Endothelial cell of umbilical vein (primary cell): ENCODE data around the gene TTLL5. TPM values are rescaled to one million over a fixed set of nuclear protein-coding genes. Genes with fewer than 3 reads are reported as not detected.

ENCODE experiments used
- BruUV-seq: library from RNA; stranded (reverse); fragments of 400-500 nt; replicated peaks from 2 replicates; lab custom pipeline; 2021; lab: Mats Ljungman, UMichigan
- CTCF ChIA-PET: fragments of 300-600, 350-600 bp; sonication (Branson Sonifier 250); formaldehyde crosslinking; loops from one replicate; lab custom pipeline; 2021; ENCODE audit warnings: antibody characterized with exemption, inconsistent platforms; lab: Charles Lee
- POLR2A ChIA-PET: fragments of 300-600, 350-600 bp; sonication (Branson Sonifier 250); formaldehyde crosslinking; loops from one replicate; lab custom pipeline; 2021; ENCODE audit warnings: antibody characterized with exemption, inconsistent platforms; lab: Charles Lee
- DNase-seq: peaks from one replicate; pipeline ENCODE4 v3.0.0-alpha.2; 2011; ENCODE audit warnings: low read depth, low spot score
- FAIRE-seq: peaks from 2 replicates; lab custom pipeline; 2011; peaks lifted over from hg19 to GRCh38; lab: Jason Lieb, UNC
- H2AFZ ChIP-seq: 2 replicates; pipeline ENCODE4 v1.6.0; 2012; ENCODE audit warnings: low read depth, low read length, control low read depth, inconsistent platforms
- H3K27ac ChIP-seq: 2 replicates; pipeline ENCODE4 v1.5.1; 2011; ENCODE audit warnings: low read depth, mild to moderate bottlenecking, control low read depth, low read length, moderate library complexity; ENCODE audit not compliant: insufficient read depth
- H3K27me3 ChIP-seq, 2 experiments: 2 replicates each; pipeline versions ENCODE4 v1.6.0 to v1.6.1; 2011; ENCODE audit warnings: low read length in 2 of 2, mixed read lengths in 1 of 2; ENCODE audit not compliant: control insufficient read depth in 2 of 2, insufficient read depth in 2 of 2
- H3K36me3 ChIP-seq, 2 experiments: 2 replicates in 1 of 2; 3 replicates in 1 of 2; pipeline ENCODE4 v1.5.1; 2011; ENCODE audit warnings: low read length in 2 of 2, mild to moderate bottlenecking in 1 of 2, moderate library complexity in 1 of 2; ENCODE audit not compliant: control insufficient read depth in 2 of 2, insufficient read depth in 2 of 2; ENCODE audit errors: extremely low read depth in 1 of 2
- H3K4me1 ChIP-seq: 3 replicates; pipeline ENCODE4 v1.5.1; 2011; ENCODE audit warnings: mild to moderate bottlenecking, low read length; ENCODE audit not compliant: control insufficient read depth, insufficient read depth; ENCODE audit errors: extremely low read depth
- H3K4me2 ChIP-seq: 2 replicates; pipeline ENCODE4 v1.6.1; 2011; ENCODE audit warnings: low read length, control low read depth, mixed read lengths; ENCODE audit not compliant: insufficient read depth
- H3K4me3 ChIP-seq, 3 experiments: fragments of 200-600 bp in 1 of 3; sonication (generic), shearing (Covaris generic) in 1 of 3; replicated peaks in 1 of 3; 2 replicates each; pipeline ENCODE4 v1.5.1; 2011 to 2016; ENCODE audit warnings: control low read depth in 3 of 3, low read length in 3 of 3, mild to moderate bottlenecking in 2 of 3, inconsistent platforms in 1 of 3, low read depth in 1 of 3, moderate library complexity in 1 of 3; ENCODE audit not compliant: insufficient read depth in 1 of 3
- H3K79me2 ChIP-seq: 2 replicates; pipeline ENCODE4 v1.6.0; 2012; ENCODE audit warnings: low read length, inconsistent platforms; ENCODE audit not compliant: control insufficient read depth, insufficient read depth
- H3K9ac ChIP-seq: replicated peaks from 2 replicates; pipeline ENCODE3; 2011; ENCODE audit warnings: low read length, control low read depth; ENCODE audit not compliant: insufficient read depth; ENCODE audit errors: extremely low read depth
- H3K9me1 ChIP-seq: replicated peaks from 3 replicates; pipeline ENCODE4 v1.6.0; 2011; ENCODE audit warnings: mild to moderate bottlenecking, low read length; ENCODE audit not compliant: control insufficient read depth, insufficient read depth; ENCODE audit errors: extremely low read depth
- H3K9me3 ChIP-seq: replicated peaks from 2 replicates; pipeline ENCODE4 v1.5.1; 2012; ENCODE audit warnings: low read length, inconsistent platforms; ENCODE audit not compliant: control insufficient read depth, insufficient read depth
- H4K20me1 ChIP-seq: replicated peaks from 2 replicates; pipeline ENCODE3; 2011; ENCODE audit warnings: mild to moderate bottlenecking, low read length; ENCODE audit not compliant: control insufficient read depth, insufficient read depth; ENCODE audit errors: extremely low read depth
- EZH2 ChIP-seq: IDR thresholded peaks from 2 replicates; pipeline ENCODE4 v1.6.1; 2012; ENCODE audit warnings: borderline replicate concordance, low read depth, mild to moderate bottlenecking, moderate library complexity, low read length, inconsistent platforms; ENCODE audit not compliant: severe bottlenecking
- FOS ChIP-seq: IDR thresholded peaks from 2 replicates; pipeline ENCODE4 v1.6.1; 2011; ENCODE audit warnings: mild to moderate bottlenecking, low read length, moderate library complexity, borderline replicate concordance; ENCODE audit not compliant: insufficient read depth
- GATA2 ChIP-seq: IDR thresholded peaks from 2 replicates; pipeline ENCODE4 v1.7.0; 2011; ENCODE audit warnings: low read depth, mild to moderate bottlenecking, moderate library complexity, mixed read lengths, low read length; ENCODE audit not compliant: insufficient read length, insufficient read depth
- JUN ChIP-seq: IDR thresholded peaks from 2 replicates; pipeline ENCODE4 v1.6.1; 2011; ENCODE audit warnings: borderline replicate concordance, low read depth; ENCODE audit not compliant: insufficient read length, insufficient read depth
- MYC ChIP-seq: IDR thresholded peaks from one replicate; pipeline ENCODE4 v1.6.1; 2011; ENCODE audit warnings: mild to moderate bottlenecking, low read depth, low read length
- POLR2A ChIP-seq: IDR thresholded peaks from 2 replicates; pipeline ENCODE4 v1.6.1; 2012; ENCODE audit warnings: low read depth, mild to moderate bottlenecking, control low read depth, low read length
- POLR2AphosphoS5 ChIP-seq: IDR thresholded peaks from 2 replicates; pipeline ENCODE4 v1.6.1; 2012; ENCODE audit warnings: low read depth, mild to moderate bottlenecking, control low read depth, low read length, moderate library complexity; ENCODE audit not compliant: insufficient read depth
- dilution Hi-C: fragments of 300-500 bp; cut with MboI; formaldehyde crosslinking; loops from one replicate; pipeline ENCODE4 v1.15.0; 2019; ENCODE audit warnings: low sequenced_read_pairs; ENCODE audit not compliant: extremely low pct_ligation_motif_present
- intact Hi-C: fragments of 100-400 bp; cut with micrococcal nuclease; formaldehyde crosslinking; loops from one replicate; pipeline ENCODE4 v1.10.0; 2022
- polyA plus RNA-seq, 4 experiments: library from polyadenylated mRNA; depleted of rRNA in 3 of 4; stranded (reverse) in 3 of 4; unstranded in 1 of 4; fragments of >200 nt; gene quantifications; 2 replicates each; pipeline versions ENCODE4 v1.2.1 to v1.2.3, GENCODE V29; 2011 to 2012; ENCODE audit warnings: missing spikeins in 1 of 4
- total RNA-seq: library from RNA; stranded (reverse); gene quantifications from 2 replicates; pipeline ENCODE4 v1.2.3, GENCODE V29; 2021
- TF ChIP-seq, protein P1 (sequence below), 2 donors: IDR thresholded peaks; 1 replicate in 1 of 2; 2 replicates in 1 of 2; pipeline ENCODE4 v1.5.1; 2011; ENCODE audit warnings: low read length in 2 of 2, mild to moderate bottlenecking in 2 of 2, moderate library complexity in 2 of 2, control low read depth in 1 of 2, inconsistent platforms in 1 of 2, low read depth in 1 of 2; ENCODE audit not compliant: insufficient read depth in 1 of 2; ENCODE audit errors: extremely low read depth in 1 of 2
- TF ChIP-seq, protein P2 (sequence below): IDR thresholded peaks from 2 replicates; pipeline ENCODE4 v1.6.1; 2011; ENCODE audit not compliant: insufficient read depth, insufficient read length

TTLL5 gene
- total and polyA plus RNA-seq, 2 donors (not counting 3 experiments of a cell fraction or from before 2014, with no cell fraction given): 33.2 to 93.6 TPM

GRCh38 chr14:75725481-75725880 is 64.4 kb downstream of the TTLL5 start:
- Histone ChIP-seq H3K9me3 (no peaks in the 10 kb centered on the region), H4K20me1 (no peaks in the 10 kb centered on the region), H2AFZ (no peak overlapping the region), H3K9ac (no peak overlapping the region), H3K36me3 (peaks cover 2 to 11% of the 10 kb centered on the region in 2 experiments), H3K79me2 (no peaks in the 10 kb centered on the region), H3K4me2 (no peak overlapping the region), H3K27me3 (no peaks in the 10 kb centered on the region), H3K27ac (no peak overlapping the region), H3K4me3 (no peak overlapping the region), H3K9me1 (no peaks in the 10 kb centered on the region), H3K4me1 (no peaks in the 10 kb centered on the region)
- no peak for DNase-seq
- POLR2A ChIA-PET: no interaction called here
- BruUV-seq: no TSS peak
- CTCF ChIA-PET: interaction anchor here (1.1 to 5.2 kb wide), 3 partner anchors 16 to 257 kb away, joined by 4 to 41 read pairs (median 4); no protein-coding TSS in a partner anchor
- intact Hi-C loops: no loop called here
- TF ChIP-seq JUN: no peak
- TF ChIP-seq POLR2A: no peak
- TF ChIP-seq MYC: no peak
- TF ChIP-seq GATA2: no peak
- no peak for TF ChIP-seq FOS
- TF ChIP-seq, protein P1, sequence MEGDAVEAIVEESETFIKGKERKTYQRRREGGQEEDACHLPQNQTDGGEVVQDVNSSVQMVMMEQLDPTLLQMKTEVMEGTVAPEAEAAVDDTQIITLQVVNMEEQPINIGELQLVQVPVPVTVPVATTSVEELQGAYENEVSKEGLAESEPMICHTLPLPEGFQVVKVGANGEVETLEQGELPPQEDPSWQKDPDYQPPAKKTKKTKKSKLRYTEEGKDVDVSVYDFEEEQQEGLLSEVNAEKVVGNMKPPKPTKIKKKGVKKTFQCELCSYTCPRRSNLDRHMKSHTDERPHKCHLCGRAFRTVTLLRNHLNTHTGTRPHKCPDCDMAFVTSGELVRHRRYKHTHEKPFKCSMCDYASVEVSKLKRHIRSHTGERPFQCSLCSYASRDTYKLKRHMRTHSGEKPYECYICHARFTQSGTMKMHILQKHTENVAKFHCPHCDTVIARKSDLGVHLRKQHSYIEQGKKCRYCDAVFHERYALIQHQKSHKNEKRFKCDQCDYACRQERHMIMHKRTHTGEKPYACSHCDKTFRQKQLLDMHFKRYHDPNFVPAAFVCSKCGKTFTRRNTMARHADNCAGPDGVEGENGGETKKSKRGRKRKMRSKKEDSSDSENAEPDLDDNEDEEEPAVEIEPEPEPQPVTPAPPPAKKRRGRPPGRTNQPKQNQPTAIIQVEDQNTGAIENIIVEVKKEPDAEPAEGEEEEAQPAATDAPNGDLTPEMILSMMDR (IDR thresholded peaks at IDR 0.05; ENCODE audit: extremely low read depth in 1 of 2, insufficient read depth in 1 of 2, low read depth in 1 of 2, low read length in 2 of 2): no peak
- TF ChIP-seq, protein P2, sequence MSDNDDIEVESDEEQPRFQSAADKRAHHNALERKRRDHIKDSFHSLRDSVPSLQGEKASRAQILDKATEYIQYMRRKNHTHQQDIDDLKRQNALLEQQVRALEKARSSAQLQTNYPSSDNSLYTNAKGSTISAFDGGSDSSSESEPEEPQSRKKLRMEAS: no peak
- no peak for TF ChIP-seq POLR2AphosphoS5
- no peak for TF ChIP-seq EZH2
- dilution Hi-C loops: no loop called here
- no peak for FAIRE-seq
